Endothelial cell of umbilical vein (primary cell): ENCODE results near the gene S100P.

Experiments used
- MYC ChIP-seq: IDR thresholded peaks from one replicate; pipeline ENCODE4 v1.6.1; 2011; ENCODE audit warnings: mild to moderate bottlenecking, low read depth, low read length
- TF ChIP-seq, protein P1 (sequence below), 2 donors: IDR thresholded peaks; 1 replicate in 1 of 2; 2 replicates in 1 of 2; pipeline ENCODE4 v1.5.1; 2011; ENCODE audit warnings: low read length in 2 of 2, mild to moderate bottlenecking in 2 of 2, moderate library complexity in 2 of 2, control low read depth in 1 of 2, inconsistent platforms in 1 of 2, low read depth in 1 of 2; ENCODE audit not compliant: insufficient read depth in 1 of 2; ENCODE audit errors: extremely low read depth in 1 of 2

DNA sequence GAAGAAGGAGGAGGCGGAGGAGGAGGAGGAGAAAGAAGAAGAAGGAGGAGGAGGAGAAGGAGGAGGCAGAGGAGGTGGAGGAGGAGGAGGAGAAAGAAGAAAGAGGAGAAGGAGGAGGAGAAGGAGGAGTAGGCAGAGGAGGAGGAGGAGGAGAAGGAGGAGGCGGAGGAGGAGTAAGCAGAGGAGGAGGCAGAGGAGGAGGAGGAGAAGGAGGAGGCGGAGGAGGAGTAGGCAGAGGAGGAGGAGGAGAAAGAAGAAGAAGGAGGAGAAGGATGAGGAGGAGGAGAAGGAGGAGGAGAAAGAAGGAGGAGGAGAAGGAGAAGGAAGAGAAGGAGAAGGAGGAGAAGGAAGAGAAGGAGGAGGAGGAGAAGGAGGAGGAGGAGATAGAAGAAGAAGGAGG lies 33.2 kb upstream of the S100P start:
- TF ChIP-seq MYC = no peak
- TF ChIP-seq, protein P1, sequence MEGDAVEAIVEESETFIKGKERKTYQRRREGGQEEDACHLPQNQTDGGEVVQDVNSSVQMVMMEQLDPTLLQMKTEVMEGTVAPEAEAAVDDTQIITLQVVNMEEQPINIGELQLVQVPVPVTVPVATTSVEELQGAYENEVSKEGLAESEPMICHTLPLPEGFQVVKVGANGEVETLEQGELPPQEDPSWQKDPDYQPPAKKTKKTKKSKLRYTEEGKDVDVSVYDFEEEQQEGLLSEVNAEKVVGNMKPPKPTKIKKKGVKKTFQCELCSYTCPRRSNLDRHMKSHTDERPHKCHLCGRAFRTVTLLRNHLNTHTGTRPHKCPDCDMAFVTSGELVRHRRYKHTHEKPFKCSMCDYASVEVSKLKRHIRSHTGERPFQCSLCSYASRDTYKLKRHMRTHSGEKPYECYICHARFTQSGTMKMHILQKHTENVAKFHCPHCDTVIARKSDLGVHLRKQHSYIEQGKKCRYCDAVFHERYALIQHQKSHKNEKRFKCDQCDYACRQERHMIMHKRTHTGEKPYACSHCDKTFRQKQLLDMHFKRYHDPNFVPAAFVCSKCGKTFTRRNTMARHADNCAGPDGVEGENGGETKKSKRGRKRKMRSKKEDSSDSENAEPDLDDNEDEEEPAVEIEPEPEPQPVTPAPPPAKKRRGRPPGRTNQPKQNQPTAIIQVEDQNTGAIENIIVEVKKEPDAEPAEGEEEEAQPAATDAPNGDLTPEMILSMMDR (IDR thresholded peaks at IDR 0.05; ENCODE audit: extremely low read depth in 1 of 2, insufficient read depth in 1 of 2, low read depth in 1 of 2, low read length in 2 of 2) = no peak
